ENCODE data around the gene SLC8A1.

The SLC8A1 gene

GRCh38 chr2:40348665-40349064, 103.2 kb downstream of the SLC8A1 start:
- no peak for DNase-seq

DNA sequence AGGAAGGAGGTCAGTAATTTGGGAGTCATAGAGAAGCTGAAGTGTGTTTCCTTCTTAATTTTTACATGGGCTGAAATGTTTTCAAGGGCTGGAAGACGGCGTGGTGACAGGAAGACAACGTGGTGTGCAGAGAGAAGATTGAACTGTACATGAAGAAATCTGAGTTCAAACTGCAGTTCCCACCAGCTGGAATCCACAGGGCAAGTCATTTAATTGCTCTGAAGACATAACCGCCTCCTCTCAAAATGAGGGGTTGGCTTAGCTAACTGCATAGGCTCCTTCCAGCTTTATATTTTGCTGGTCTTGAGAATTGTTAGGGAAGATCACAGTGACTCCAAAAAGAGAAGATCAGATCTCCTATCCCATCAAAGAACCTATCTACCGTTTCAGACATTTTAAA, 103.9 kb downstream of the SLC8A1 start:
- no peak for DNase-seq

GRCh38 chr2:40346535-40347354, 105.1 kb downstream of the SLC8A1 start:
- no peak for DNase-seq

- no peak for DNase-seq
Measured at GRCh38 chr2:40344364-40344763, 107.5 kb downstream of the SLC8A1 start.

DNA sequence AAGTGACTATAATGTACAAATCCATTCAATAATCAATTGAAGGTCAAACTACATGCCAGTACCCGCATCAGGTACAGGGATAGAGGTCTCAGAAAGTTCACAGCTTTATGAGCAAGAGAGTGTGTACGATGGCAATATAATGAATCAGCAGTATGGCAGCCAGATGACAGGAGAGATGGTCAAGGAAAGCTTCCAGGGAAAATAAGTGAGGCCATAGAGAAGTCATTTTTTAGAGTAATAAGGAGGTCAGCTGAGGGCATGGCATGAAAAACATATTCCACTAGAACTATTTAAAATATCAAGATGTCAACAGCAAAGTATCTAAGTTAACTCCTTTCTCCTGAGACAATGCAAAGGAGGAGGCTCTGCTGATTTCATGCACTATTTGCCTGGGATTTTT, 108.0 kb downstream of the SLC8A1 start:
- no peak for DNase-seq

GRCh38 chr2:40341198-40341597, 110.7 kb downstream of the SLC8A1 start:
- DNase-seq = no peak

- DNase-seq = no peak
Measured at GRCh38 chr2:40339026-40339425, 112.9 kb downstream of the SLC8A1 start.

DNA sequence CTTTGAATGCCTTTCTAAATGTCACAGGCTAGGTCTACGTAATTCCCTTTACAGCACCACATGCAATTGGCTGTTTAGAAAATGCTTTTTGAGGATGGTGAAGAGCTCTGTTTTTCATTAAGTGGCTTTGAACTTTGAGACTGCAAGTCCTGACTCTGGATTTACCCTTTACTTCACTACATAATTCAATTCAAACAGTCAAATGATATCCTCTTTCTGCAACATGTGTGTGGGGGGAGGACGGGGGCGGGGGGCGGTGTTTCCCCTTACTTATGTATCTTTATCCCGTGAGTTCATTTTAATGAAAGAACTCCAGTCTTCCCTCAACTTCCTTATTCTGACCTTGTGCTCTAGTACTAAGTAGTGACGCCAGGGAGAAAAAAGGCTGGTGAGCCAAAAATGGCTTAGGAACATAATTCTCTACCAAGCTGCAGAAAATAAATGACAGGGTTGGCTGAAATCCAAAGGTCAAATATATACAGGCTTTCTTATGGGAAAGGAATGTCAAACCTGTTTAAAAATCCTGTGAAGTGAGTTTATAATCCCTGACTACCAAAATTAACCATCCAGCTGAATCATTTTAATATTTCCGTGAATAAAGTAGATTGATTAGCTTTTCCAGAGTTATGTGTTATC, 119.6 kb downstream of the SLC8A1 start:
- no peak for DNase-seq

DNA sequence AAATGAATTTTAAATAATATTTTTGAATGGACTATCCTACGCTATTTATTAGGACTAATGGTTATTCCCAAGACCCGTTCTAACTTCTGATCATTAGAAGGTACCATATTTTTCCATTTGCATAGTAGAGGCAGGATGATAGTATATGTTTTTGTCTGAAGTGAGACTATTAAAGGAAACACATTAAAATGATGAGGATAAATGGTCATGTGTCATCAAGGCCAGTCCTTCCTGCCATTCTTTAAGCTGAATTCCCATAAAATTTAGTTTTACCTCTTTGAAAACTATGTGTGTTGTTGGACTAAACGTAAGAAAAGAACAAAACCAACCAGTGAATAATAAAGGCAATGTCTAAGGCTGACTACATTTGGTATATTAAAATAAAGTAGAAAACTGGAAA, 121.8 kb downstream of the SLC8A1 start:
- DNase-seq = no peak

DNA sequence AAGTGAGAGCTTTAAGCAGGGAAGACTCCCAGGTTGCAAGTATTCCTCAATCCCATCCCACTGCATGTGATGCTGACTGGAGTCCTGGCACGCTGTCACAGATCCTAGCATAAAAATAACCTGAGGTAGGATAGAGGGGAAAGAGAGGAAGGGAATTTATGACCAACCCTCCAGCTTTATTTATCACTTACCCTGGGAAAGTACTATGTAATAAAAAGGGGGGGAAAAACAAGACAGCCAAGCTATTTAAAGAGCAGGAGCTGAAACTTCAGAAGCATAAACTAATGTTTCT, 122.2 kb downstream of the SLC8A1 start:
- DNase-seq = no peak

GRCh38 chr2:40325116-40325515, 126.8 kb downstream of the SLC8A1 start:
- DNase-seq = no peak

- no peak for DNase-seq
Measured at GRCh38 chr2:40324656-40325055, 127.2 kb downstream of the SLC8A1 start.

GRCh38 chr2:40321822-40322221, 130.1 kb downstream of the SLC8A1 start:
- DNase-seq = no peak

- no peak for DNase-seq
Measured at GRCh38 chr2:40321016-40321623, 130.8 kb downstream of the SLC8A1 start.

DNA sequence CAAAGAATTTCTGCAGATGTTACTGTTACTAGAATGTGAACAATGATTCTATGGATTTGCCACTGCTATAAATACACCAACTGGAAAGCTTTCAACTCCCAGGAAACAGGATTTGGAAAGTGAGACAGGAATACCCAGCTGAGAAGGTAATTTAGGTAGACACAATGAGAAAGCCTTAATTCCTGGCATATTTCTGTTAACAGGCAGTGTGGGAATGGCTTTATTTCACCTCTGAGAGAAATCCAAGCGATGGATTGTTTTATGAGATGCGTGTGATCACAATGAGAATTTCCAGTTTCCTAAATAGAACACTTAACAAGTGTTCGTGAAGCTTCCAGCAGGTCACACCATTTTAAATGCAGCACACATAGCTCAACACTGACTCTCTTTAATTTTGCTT, 133.0 kb downstream of the SLC8A1 start:
- no peak for DNase-seq

- no peak for DNase-seq
Measured at GRCh38 chr2:40317761-40318160, 134.1 kb downstream of the SLC8A1 start.

GRCh38 chr2:40317046-40317445, 134.8 kb downstream of the SLC8A1 start:
- no peak for DNase-seq

GRCh38 chr2:40316620-40317019, 135.3 kb downstream of the SLC8A1 start:
- no peak for DNase-seq

- DNase-seq = no peak
Measured at GRCh38 chr2:40315683-40316082, 136.2 kb downstream of the SLC8A1 start.

GRCh38 chr2:40311026-40311425, 140.9 kb downstream of the SLC8A1 start:
- DNase-seq = no peak

DNA sequence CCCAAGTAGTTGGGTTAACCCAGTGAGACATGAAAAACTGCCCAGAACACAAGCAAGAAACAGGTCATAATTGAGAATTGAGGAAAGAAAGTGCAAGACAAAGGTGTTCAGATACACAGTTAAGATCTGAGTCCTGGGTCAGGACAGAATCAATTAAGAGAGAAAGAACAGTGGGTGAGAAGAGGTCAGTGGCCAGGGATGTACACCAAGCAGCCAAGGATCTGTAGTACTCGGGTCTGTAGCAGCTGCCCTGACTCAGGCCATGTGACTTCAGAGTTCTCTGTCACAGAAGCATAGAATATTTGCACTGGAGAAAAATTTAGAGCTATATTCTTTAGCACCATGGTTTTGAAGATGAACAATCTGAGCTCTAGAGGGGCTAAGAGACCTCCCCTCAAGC, 141.6 kb downstream of the SLC8A1 start:
- DNase-seq = no peak

DNA sequence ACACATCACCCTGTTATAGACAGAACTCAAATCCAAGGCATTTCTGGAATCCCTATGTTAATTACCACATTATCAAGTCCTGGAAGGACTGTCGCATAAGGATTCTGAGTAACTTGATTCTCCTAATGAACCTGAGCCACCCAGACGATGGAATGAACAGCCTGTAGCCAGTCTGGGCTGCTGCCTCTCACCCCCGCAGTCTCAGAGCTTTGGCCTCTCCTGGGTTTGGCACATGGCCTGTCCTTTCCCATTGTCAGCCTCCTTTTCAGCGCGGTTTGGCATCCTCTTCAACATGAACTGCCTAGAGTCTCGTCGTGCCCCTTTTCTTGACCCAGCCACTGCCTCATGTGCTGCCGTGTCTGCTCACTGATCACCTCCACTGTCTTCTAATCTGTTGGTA, 147.6 kb downstream of the SLC8A1 start:
- DNase-seq = no peak

DNA sequence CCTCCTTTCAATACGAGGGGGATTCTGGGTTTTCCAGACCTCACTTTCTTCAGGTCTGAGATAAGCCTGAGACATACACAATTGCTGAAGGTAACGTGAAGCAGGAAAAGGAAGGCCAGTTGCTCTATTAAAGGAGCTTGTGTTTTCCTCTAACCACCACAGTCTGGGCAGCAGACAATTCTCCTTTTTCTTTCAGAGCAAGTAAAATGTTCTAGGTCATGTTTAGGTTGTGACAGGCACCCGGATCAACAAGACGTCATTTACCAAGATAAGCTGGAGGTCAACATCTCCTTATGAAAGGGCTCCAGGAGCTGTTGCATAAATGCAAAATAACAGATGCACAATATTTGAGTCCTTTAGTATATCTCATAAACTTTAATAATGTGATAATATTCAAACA, 148.1 kb downstream of the SLC8A1 start:
- no peak for DNase-seq

DNA sequence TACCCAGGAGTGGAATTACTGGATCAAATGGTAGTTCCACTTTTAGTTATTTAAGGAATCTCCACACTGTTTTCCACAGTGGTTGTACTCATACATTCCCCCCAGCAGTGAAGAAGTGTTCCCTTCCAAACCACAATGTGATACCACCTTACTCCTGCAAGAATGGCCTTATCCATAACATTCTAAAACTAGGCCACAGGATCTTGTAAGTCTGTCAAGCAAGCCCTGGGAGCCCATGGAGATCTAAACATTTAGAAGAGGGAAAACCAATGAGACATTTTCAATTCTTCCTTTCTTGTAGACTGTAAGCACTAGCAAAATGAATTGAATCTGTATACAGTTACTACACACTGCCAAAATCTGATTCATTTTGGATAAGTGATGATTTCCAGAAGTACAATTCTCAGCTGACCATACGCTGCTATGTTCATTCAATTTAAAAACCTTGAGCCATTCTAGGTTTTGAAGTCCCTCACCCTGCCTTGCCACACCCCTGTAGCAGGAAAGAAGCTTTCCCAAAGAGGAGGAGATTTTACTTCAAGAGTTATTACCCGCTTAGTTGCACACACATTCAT, 149.1 kb downstream of the SLC8A1 start:
- no peak for DNase-seq
